GM19452 (cell line): Measurements from ENCODE around the gene TMEM50A.
"Not testable (repeated sequence)": the region's sequence is repeated elsewhere in the genome, so short reads cannot be mapped to it uniquely, and the experiment has no call there.

Experiments used
- ATAC-seq: cut with Tn5 transposase; IDR thresholded peaks from one replicate; pipeline ENCODE4 v1.9.1; 2021; ENCODE audit not compliant: unreplicated experiment

Gene TMEM50A

DNA sequence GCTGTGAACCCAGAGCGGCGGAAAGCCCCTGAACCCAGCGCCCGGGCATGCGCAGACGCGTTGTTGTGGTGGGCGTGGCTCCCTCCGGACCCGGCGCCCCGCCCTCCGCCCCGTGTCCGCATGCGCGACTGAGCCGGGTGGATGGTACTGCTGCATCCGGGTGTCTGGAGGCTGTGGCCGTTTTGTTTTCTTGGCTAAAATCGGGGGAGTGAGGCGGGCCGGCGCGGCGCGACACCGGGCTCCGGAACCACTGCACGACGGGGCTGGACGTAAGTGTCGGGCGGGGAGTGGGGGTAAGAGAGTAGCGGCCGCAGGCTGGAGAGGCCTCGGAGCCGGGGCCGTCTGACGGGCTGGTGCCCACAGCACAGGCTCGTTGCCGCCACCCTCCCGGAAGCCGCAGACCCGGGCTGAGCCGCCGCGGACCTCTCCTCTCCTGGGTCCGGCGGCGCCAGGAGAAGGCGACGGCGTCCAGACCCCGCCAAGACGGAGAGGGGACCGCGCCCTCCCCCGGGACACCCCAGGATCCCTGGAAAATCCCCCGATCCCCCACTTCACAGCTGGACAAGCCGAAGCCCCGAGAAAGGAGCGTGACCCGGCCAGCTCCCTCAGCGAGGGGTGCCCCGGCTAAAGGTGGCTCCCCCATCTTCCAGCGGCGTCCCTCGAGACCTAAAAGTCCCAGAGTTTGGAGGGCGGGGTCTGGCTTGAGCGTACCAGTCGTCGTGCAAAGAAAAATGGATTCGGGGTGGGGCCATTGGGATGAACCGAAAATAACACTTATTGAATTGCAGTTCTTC lies at the start of gene TMEM50A:
TSS of gene TMEM50A (plus strand) at position 147 of the 794 bp plus-strand sequence. CDS start 2,153 bp downstream, outside the sequence.
- peak; percentile 58 for ATAC-seq

DNA sequence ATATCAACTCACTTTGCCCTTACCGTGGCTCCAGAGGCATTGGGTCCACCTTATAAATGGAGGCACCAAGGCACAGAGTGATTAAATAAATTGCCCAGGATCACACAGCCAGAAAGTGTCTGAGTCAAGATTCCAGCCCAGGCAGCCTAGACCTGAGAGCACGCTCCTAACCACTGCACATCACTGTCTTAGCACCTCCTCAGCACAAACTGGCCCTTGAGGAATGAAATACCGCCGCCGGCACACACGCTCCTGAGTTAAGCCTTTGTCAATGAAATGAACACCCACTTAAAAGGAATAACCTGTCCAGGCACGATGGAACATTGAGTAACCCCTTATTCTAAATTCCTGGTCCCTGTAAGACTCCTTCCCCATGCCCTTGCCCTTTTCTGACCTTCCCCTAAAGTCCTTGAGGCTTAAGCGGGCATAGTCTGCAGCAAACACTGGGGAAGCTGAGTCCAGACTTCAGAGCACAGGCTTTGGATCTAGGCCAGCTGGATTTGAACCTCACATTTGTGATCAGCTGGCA lies 49.5 kb upstream of the TMEM50A start:
- not testable (repeated sequence) for ATAC-seq

GRCh38 chr1:25290043-25290442 lies 48.1 kb upstream of the TMEM50A start:
- ATAC-seq: not testable (repeated sequence)

DNA sequence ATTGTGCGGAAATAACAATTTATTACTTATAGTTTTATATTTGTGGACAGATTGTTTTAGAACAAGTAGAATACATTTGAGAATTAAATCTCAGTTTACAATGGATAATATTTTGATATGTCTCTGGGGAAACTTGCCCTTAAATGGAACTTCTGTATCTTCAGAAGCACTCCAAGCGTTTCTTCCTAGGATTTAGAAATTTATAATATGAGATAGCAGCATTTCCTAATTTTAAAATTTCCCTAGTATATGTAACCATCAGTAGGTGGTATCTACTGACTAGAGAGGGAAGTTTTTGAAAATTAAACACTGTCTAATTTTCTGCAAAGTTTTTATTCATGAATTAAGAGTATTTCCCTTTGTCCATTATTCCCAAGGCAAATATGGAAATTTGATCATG lies 44.7 kb upstream of the TMEM50A start:
- ATAC-seq: not testable (repeated sequence)

GRCh38 chr1:25294889-25295826 lies 43.0 kb upstream of the TMEM50A start:
- ATAC-seq: not testable (repeated sequence)

DNA sequence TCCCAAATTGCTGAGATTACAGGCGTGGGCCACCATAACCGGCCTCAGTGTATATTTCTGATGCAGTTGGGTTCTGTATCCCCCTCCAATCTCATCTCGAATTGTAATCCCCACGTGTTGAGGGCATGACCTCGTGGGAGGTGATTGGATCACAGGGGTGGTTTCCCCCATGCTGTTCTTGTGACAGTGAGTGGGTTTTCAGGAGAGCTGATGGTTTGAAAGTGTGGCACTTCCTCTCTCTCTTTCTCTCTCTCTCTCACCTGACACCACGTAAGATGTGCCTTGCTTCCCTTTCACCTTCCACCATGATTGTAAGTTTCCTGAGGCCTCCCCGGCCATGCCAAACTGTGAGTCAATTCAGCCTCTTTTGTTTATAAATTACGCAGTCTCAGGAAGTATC lies 41.6 kb upstream of the TMEM50A start:
- ATAC-seq: not testable (repeated sequence)

DNA sequence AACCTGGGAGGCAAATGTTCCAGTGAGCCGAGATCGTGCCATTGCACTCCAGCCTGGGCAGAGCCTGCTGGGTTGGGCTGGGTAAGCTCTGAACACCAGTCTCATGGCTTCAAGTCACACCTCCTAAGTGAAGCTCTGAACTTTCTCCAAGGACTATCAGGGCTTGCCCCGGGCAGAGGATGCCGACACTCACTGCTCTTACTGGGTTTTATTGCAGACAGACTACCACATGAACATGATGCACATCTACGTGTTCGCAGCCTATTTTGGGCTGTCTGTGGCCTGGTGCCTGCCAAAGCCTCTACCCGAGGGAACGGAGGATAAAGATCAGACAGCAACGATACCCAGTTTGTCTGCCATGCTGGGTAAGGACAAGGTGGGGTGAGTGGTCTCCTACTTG lies 37.4 kb upstream of the TMEM50A start:
- ATAC-seq: not testable (repeated sequence)

DNA sequence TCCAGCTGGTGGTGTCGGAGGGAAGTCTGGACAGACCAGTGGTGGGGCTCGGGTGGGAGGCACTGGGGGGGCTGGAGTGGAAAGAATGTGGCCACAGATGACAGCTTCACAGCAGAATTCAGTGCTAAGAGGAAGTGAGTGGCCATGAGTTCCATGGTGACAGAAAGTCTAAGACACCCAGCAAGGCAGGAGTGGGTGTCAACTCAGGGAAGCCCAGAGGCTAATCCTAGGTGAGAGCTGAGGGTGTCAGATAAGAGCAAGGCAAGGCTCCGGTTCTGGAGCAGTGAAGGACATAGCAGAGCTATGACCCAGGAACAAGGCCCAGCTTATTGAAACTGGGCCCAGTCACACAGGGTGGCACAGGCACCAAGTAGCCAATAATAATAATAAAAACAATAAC lies 35.8 kb upstream of the TMEM50A start:
- not testable (repeated sequence) for ATAC-seq

DNA sequence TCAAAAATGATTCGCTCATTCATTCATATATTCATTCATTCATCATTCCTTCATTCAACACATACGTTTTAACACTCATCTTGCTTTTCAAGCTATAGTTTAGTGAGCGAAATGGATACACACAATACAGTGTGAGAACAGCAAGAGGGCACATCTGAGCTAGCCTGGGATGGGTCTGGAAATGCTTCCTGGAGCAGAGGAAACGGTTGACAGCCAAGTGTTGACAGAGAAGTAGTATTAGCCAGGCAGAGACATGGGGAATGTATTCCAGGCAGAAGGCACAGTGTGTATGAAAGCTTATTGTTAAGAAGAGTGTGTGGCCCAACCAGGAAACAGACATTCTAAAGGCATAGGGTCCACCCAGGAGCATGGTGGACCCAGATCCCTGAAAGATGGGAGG lies 33.2 kb upstream of the TMEM50A start:
- ATAC-seq: not testable (repeated sequence)

- ATAC-seq: not testable (repeated sequence)
Measured at GRCh38 chr1:25308168-25308567, 30.0 kb upstream of the TMEM50A start.

GRCh38 chr1:25309085-25309484 lies 29.0 kb upstream of the TMEM50A start:
- ATAC-seq: not testable (repeated sequence)

GRCh38 chr1:25309486-25309885 lies 28.6 kb upstream of the TMEM50A start:
- ATAC-seq: not testable (repeated sequence)

DNA sequence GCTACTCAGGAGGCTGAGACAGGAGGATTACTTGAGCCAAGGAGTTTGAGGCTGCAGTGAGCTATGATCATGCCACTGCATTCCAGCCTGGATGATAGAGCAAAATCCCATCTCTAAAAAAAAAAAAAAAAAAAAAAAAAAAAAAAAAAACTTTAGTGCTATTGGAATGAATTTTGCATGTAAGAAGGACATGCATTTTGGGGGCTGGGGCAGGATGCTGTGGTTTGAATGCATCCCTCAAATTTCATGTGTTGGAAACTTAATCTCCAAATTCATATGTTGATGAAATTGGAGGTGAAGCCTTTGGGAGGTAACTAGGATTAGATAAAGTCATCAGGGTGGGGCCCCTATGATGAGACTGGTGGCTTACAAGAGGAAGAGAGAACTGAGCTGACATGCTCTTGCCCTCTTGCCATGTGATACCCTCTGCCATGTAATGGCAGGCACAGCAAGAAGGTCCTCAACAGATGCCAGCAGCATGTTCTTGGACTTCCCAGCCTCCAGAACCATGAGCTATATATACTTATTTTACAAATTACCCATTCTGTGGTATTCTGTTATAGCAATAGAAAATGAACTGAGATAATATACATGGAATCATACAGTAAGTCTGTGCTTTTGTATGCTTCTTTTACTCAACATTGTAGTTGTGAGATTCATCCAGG lies 25.2 kb upstream of the TMEM50A start:
- ATAC-seq: not testable (repeated sequence)

GRCh38 chr1:25320314-25320938 lies 17.7 kb upstream of the TMEM50A start:
- ATAC-seq: not testable (repeated sequence)

DNA sequence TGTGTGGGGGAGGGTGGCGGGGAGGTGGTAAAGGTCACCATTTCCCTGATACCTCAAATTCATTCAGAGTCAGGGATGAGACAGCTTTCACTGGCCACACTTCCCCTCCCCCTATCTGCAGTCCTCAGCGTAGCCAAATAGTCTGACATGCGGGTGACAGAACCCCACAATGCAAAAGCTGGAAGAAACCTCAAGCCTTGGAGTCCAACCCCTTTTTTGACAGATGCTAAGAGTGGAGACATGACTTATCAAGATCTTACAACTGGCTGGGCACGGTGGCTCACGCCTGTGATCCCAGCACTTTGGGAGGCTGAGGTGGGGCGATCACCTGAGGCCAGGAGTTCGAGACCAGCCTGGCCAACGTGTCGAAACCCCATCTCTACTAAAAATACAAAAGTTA lies 16.0 kb upstream of the TMEM50A start:
- ATAC-seq: not testable (repeated sequence)

DNA sequence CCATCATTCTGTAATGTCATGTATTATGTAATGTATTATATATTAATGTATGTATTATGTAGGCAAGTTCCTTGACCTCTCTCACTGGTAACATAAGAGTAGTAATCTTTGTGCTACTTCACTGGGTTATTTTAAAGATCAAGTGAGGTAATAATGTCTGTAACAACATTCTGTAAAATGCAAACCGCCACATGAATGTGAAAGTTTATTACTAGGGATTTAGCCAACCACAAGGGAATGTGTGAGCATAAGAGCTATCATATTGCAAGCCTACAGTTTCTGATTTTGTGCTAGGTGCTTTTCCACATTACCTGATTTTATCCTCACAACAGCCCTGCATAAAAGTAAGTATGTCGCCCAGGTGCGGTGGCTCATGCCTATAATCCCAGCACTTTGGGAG lies 13.7 kb upstream of the TMEM50A start:
- ATAC-seq: not testable (repeated sequence)

DNA sequence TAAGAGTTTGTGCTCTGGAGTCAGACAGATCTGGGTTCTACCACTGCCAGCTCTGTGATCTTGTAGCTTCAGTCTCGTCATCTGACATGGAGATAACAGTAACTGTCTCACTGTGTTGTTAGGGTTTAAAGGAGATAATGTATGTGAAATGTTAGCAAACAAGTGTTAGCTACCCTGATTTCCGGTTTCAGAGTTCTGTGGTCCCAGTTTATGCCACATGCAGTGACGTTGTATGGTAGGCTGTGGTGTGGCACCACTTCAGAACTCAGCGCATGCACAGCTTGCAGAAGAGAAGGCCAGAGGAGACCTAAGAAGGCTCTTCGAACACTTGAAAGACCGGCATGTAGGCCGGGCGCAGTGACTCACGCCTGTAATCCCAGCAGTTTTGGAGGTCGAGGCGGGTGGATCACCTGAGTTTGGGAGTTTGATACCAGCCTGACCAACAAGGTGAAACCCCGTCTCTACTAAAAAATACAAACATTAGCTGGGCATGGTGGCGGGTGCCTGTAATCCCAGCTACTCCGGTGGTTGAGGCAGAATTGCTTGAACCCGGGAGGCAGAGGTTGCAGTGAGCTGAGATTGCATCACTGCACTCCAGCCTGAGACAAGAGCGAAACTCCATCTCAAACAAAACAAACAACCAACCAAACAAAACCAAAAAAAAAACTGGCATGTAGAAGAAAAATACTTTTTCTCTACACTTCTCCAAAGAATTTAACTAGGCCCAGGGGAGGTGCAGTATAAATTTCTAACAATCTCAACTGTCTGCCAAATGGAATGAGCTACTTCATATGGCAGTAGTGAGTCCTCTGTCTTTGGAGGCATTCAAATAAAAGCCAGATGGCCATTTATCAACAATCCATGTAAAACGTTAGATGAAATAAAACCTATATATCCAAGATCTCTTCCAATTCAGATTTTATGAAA lies 10.0 kb upstream of the TMEM50A start:
- ATAC-seq: not testable (repeated sequence)

GRCh38 chr1:25328791-25329185 lies 9.3 kb upstream of the TMEM50A start:
- ATAC-seq: not testable (repeated sequence)

DNA sequence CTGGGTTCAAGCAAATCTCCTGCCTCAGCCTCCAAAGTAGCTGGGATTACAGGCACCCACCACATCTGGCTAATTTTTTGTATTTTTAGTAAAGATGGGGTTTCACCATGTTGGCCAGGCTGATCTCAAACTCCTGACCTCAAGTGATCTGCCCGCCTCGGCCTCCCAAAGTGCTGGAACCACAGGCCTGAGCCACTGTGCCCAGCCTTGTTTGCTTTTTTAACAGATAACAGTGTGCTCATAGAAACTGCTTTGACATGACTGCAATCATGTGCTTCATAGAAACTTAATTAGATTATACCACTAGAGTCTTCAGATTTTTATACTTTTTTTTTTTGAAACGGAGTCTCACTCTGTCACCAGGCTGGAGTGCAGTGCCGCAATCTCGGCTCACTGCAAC lies 8.8 kb upstream of the TMEM50A start:
- not testable (repeated sequence) for ATAC-seq
